Stimulated activated naive CD4-positive, alpha-beta T cell treated with Interleukin-2 at 50 U/mL for 16 hours (primary cell): ENCODE results near the gene CHMP6.
A peak's percentile ranks its signal among the peaks of the same experiment; 100 is the strongest.
"Not testable (repeated sequence)": the region's sequence is repeated elsewhere in the genome, so short reads cannot be mapped to it uniquely, and the experiment has no call there.

Source experiments
- DNase-seq: peaks from one replicate; lab custom pipeline; 2025; lab: John Stamatoyannopoulos, UW

The CHMP6 gene

GRCh38 chr17:81012574-81013447 is 21.2 kb downstream of the CHMP6 start:
- no peak for DNase-seq

GRCh38 chr17:81013642-81014041 is 22.0 kb downstream of the CHMP6 start:
- DNase-seq: no peak

- DNase-seq: no peak
Observed at GRCh38 chr17:81015136-81015535, 23.5 kb downstream of the CHMP6 start.

DNA sequence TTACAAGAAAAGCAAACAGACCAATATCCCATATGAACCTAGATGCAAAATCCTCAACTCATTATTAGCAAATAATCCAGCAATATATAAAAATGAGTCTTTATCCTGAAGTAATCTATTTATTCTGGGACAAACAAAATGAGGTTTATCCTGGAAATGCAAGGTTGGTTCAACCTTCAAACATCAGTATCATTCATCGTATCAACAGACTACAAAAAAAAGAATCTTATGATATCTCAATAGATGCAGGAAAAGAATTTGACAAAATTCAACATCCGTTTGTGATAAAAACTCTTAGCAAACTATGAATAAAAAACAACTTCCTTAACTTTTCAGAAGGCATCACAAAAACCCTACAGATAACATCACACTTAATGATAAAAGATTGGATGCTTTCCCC is 24.9 kb downstream of the CHMP6 start:
- no peak for DNase-seq

DNA sequence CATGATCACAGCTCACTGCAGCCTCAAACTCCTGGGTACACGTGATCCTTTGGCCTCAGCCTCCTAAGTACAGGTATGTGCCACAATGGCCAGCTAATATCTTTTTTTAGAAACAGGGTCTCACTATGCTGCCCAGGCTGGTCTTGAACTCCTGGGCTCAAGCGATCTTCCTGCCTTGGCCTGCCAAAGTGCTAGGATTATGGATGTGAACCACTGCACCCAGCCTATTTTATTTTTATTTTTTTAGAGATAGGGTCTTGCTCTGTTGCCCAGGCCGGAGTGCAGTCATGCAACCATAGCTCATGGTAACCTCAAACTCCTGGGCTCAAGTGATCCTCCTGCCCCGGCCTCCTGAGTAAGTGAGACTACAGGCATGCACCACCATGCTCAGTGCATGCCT is 25.7 kb downstream of the CHMP6 start:
- DNase-seq: not testable (repeated sequence)

DNA sequence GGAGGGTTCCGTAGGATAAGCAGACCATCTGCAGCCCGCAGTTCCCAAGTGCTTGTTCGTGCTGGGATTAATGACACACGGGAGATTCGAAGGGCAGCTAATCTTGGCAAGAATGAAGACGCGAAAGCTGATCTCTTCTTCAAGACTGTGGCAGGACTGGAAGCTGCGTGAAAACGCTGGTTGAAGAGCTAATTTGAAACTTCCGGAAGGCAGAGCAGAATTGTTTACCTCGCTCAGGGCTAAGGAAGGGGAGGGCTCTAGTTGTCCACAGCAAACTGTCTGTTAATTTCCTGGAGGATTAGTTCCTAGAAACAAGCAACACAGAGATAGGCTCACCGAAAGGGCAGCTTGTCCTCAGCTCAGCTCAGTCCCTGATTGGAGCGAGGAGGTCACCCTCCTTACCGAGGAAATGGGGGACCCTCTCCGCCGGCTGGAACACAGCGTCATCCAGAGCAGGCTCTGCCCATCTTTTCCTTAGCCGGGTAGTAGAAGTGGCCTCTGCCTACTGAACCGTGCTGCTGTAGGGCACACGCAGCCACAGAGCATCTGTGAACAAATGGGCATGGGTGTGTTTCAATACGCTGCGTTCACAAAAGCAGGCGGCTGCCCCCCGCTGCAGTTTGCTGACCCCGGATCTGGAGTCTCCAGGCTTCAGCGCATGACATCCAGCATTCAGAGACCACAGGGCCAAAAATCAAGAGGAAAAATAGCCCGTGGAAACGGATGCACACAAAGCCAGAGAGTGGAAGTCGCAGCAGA is 26.6 kb downstream of the CHMP6 start:
- no peak for DNase-seq

GRCh38 chr17:81019563-81020442 is 28.2 kb downstream of the CHMP6 start:
- DNase-seq: no peak

- no peak for DNase-seq
Observed at GRCh38 chr17:81020443-81020766, 28.8 kb downstream of the CHMP6 start.

- DNase-seq: no peak
Observed at GRCh38 chr17:81020767-81021497, 29.3 kb downstream of the CHMP6 start.

DNA sequence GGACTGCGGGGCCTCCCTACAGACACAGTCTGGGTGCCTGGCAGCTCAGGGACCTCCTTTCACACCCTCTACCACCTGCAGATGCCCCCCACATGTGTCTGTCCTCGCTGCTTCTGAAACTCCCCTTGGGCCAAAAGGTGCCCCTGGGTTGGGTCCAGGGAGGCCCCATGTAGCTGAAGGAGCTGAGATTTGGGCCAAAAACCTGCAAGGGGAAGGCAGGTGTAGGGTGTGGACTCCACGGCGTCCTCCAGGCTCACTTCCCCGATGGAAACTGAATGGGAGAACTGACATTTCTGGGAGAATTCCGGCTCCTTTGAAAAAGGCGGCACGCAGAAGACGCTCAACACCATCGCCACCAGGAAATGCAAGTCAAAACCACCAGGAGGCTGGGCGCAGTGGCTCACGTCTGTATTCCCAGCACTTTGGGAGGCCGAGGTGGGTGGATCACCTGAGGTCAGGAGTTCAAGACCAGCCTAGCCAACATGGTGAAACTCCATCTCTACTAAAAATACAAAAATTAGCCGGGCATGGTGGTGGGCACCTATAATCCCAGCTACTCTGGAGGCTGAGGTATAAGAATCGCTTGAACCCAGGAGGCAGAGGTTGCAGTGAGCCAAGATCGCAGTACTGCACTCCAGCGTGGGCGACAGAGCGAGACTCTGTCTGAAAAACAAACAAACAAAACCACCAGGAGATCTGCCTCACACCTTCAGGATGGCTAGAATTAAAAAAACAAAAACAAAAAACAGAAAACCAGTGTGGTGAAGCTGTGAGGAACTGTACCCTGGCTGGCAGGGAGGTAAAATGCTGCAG is 30.1 kb downstream of the CHMP6 start:
- no peak for DNase-seq

GRCh38 chr17:81022344-81022676 is 30.7 kb downstream of the CHMP6 start:
- DNase-seq: no peak

- no peak for DNase-seq
Observed at GRCh38 chr17:81025065-81025740, 33.6 kb downstream of the CHMP6 start.

DNA sequence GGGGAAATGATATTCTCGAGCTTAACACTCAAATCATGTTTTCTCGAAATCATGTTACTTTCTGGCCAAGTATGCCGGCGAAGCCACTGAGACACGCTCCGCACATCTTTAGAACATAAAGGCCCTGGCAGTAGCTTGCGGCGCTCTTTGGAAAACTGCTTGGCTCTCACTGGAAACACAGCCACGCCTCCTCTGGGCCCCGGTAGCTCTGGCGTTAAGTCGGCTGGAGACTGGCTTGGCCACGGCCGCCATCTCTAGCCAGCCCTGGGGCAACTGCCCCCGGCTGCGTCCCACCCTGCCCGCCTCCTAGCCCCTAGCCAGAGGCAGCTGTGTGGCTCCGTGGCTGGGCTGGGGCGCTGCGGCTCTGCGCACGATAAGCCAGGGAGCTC is 34.1 kb downstream of the CHMP6 start:
- DNase-seq: no peak

- no peak for DNase-seq
Observed at GRCh38 chr17:81026266-81027036, 34.8 kb downstream of the CHMP6 start.

GRCh38 chr17:81027038-81027437 is 35.4 kb downstream of the CHMP6 start:
- DNase-seq: no peak

DNA sequence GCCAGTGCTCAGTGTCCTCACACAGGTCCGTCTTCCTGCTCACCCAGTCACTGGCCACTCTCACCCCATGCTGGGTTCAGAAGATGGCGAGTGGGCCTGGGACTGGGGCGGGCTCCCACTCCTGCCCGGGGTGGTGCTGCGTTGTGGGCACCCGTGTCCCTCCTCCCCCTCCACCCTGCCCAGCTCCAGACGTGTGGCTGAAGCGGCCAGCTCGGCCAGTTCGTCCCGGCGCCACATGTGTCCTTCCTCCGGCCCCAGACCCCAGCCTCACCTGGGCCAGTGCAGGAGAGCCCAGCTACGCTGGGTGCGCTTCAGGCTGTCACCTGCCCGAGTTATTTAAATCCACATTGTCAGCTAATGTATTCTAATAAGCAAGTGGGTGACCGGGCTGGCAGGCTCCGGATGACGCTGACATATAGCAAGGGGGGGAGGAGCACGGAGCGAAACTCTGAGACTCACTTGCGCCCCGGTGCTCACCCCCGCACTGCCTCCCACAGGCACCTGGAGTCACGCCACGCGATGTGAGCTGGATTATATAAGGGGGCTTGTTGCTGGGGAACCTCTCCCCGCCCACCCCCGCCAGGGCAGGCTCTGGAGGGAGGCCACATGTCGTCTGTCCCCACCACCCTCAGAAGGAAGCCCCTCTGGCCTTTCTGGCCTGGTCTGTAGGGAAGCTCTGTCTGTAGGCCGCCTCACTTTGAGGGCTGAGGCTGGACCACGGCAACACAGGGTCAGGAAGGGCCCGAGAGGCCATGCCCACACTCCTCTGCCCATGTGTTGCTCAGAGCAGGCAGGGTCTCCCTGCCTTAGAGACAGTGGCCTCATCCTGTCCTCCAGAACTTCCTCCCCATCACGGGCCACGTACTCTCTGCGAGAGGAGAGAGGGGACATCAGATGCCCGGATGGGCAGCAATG is 36.2 kb downstream of the CHMP6 start:
- peak; percentile 45 for DNase-seq

GRCh38 chr17:81028506-81028858 is 36.8 kb downstream of the CHMP6 start:
- no peak for DNase-seq

GRCh38 chr17:81029859-81030258 is 38.2 kb downstream of the CHMP6 start:
- DNase-seq: no peak

- not testable (repeated sequence) for DNase-seq
Observed at GRCh38 chr17:81030312-81030711, 38.7 kb downstream of the CHMP6 start.
